ENCODE measurements around the gene CRACDL. TPM values are rescaled to one million over a fixed set of nuclear protein-coding genes. Genes with fewer than 3 reads are reported as not detected.

The CRACDL gene
- total RNA-seq, 2 experiments from 2014 or later: 0.36 to 1.5 TPM

DNA sequence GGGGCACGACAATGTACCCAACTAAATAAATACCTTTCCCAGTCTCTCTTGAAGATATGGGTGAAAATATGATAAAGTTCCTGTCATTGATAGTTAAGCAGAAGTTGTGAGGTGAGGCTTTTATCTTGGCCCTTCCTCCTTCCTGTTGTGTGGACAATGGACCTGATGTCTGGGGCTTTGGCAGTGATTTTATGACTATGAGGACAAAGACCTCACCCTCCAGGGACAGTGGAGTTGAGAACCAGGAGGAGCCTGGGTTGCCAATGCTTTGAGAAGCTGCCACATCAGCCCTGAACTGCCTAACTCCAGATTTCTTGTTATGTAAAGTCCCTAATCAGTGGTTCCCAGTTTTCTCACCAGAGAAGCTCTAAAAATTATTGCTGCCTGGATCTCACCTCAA lies 184.3 kb downstream of the CRACDL start:
- TF ChIP-seq, protein P1, sequence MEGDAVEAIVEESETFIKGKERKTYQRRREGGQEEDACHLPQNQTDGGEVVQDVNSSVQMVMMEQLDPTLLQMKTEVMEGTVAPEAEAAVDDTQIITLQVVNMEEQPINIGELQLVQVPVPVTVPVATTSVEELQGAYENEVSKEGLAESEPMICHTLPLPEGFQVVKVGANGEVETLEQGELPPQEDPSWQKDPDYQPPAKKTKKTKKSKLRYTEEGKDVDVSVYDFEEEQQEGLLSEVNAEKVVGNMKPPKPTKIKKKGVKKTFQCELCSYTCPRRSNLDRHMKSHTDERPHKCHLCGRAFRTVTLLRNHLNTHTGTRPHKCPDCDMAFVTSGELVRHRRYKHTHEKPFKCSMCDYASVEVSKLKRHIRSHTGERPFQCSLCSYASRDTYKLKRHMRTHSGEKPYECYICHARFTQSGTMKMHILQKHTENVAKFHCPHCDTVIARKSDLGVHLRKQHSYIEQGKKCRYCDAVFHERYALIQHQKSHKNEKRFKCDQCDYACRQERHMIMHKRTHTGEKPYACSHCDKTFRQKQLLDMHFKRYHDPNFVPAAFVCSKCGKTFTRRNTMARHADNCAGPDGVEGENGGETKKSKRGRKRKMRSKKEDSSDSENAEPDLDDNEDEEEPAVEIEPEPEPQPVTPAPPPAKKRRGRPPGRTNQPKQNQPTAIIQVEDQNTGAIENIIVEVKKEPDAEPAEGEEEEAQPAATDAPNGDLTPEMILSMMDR (IDR thresholded peaks at IDR 0.05): no peak
- H3K9me3 Mint-ChIP-seq: no peaks in the 10 kb centered on the region
- H3K9me3 ChIP-seq (ENCODE audit: control insufficient read depth in 1 of 2, insufficient read depth in 1 of 2, low read length in 2 of 2): no peaks in the 10 kb centered on the region
- CTCF ChIA-PET: no interaction called here
- intact Hi-C loops (cut with DNase I, micrococcal nuclease): no loop called here
- ATAC-seq (ENCODE audit: poor library complexity): no peak
- H3K36me3 Mint-ChIP-seq (ENCODE audit: low read depth): no peaks in the 10 kb centered on the region
- H3K4me3 Mint-ChIP-seq: no peak overlapping the region
- POLR2A ChIA-PET: interaction anchor here (1.7 kb wide), 1 partner anchor 20 kb away, joined by 10 read pairs; no protein-coding TSS in a partner anchor
- H3K27me3 ChIP-seq (ENCODE audit: control insufficient read depth in 1 of 2, insufficient read depth in 2 of 2, low read length in 2 of 2): no peaks in the 10 kb centered on the region
- no peak for DNase-seq
- H3K4me1 ChIP-seq (ENCODE audit: insufficient read depth, low read length): peaks cover 39% of the 10 kb centered on the region
- peaks cover 61% of the 10 kb centered on the region for H3K4me1 Mint-ChIP-seq (ENCODE audit: low read depth)
- no peak overlapping the region for H3K4me3 ChIP-seq (ENCODE audit: low read length)
- no peak overlapping the region for H3K27ac Mint-ChIP-seq
- H3K27me3 Mint-ChIP-seq: no peaks in the 10 kb centered on the region
- H3K27ac ChIP-seq (ENCODE audit: low read depth in 1 of 2, low read length in 2 of 2): no peak overlapping the region
- no peaks in the 10 kb centered on the region for H3K36me3 ChIP-seq (ENCODE audit: insufficient read depth, low read length)

DNA sequence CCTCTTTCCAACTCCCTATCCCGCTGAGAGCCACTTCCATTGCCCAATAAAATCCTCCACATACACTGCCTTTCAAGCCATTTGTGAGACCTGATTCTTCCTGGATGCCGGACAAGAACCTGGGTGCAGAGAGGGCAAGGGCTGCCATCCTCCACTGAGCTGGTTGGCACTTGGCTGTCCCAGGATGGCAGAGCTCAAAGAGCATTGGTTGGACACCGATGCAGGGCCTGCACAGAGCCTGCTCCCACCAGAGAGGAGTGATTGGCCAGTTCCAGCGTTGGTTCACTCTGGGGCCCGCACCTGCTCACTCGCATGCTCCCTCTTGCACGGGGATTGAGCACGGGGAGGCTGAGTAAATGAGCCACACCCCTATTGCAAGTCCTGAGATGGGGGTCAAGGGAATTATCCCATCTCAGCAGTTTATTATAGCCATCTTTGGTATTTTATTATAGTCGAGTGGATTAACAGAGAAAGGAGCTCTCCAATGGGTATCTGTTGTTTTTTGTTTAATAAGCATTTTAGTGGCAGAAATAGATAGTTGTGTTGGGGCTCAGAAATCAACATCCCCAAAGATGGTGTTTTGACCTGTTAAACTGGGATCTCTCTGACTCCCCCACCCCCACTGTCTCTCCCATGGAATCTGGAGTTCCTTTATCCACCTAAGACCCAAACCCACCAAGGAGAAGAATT lies 185.3 kb downstream of the CRACDL start:
- peaks cover 55% of the 10 kb centered on the region for H3K4me1 Mint-ChIP-seq (ENCODE audit: low read depth)

DNA sequence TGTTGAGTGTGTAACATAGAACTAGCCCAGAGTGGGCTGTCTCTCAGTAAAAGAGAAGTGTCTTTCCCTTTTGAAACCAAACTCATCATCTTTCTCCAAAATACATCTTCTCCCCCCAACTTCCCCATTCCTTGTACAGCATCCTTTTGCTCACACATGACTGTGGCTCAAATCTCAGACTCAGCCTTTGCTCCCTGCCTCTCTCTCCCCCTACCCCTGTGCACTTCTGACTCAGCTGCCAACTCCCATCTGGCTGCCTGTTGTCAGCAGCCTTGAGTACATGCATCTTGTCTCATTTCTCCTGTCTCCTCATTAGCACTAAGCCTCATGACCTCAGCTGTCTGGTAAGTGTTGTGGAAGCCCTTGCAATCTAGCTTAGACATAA lies 187.0 kb downstream of the CRACDL start:
- no peaks in the 10 kb centered on the region for H3K9me3 Mint-ChIP-seq
- TF ChIP-seq, protein P1 (IDR thresholded peaks at IDR 0.05): no peak
- no peak overlapping the region for H3K4me3 Mint-ChIP-seq
- Histone ChIP-seq H3K4me1 (ENCODE audit: insufficient read depth, low read length) (peaks cover 47% of the 10 kb centered on the region), H3K27ac (ENCODE audit: low read depth in 1 of 2, low read length in 2 of 2) (no peak overlapping the region), H3K4me3 (ENCODE audit: low read length) (no peak overlapping the region), H3K36me3 (ENCODE audit: insufficient read depth, low read length) (no peaks in the 10 kb centered on the region), H3K9me3 (ENCODE audit: control insufficient read depth in 1 of 2, insufficient read depth in 1 of 2, low read length in 2 of 2) (peaks cover 0 to 5% of the 10 kb centered on the region in 2 experiments), H3K27me3 (ENCODE audit: control insufficient read depth in 1 of 2, insufficient read depth in 2 of 2, low read length in 2 of 2) (no peaks in the 10 kb centered on the region)
- ChIA-PET CTCF (no interaction called here), POLR2A (interaction anchor here (1.4 kb wide), 1 partner anchor 22 kb away, joined by 4 read pairs; no protein-coding TSS in a partner anchor)
- intact Hi-C loops (cut with DNase I, micrococcal nuclease): no loop called here
- no peaks in the 10 kb centered on the region for H3K27me3 Mint-ChIP-seq
- ATAC-seq (ENCODE audit: poor library complexity) (peak; percentile 37), DNase-seq (peak in 2 of 14 experiments; percentile 61 to 73)
- peaks cover 57% of the 10 kb centered on the region for H3K4me1 Mint-ChIP-seq (ENCODE audit: low read depth)
- no peaks in the 10 kb centered on the region for H3K36me3 Mint-ChIP-seq (ENCODE audit: low read depth)
- H3K27ac Mint-ChIP-seq: no peak overlapping the region

More for the DNA sequence above, 185.3 kb downstream of the CRACDL start:
- intact Hi-C loops (cut with DNase I, micrococcal nuclease): no loop called here
- Histone ChIP-seq H3K27ac (ENCODE audit: low read depth in 1 of 2, low read length in 2 of 2) (no peak overlapping the region), H3K27me3 (ENCODE audit: control insufficient read depth in 1 of 2, insufficient read depth in 2 of 2, low read length in 2 of 2) (no peaks in the 10 kb centered on the region), H3K4me3 (ENCODE audit: low read length) (no peak overlapping the region), H3K36me3 (ENCODE audit: insufficient read depth, low read length) (no peaks in the 10 kb centered on the region), H3K9me3 (ENCODE audit: control insufficient read depth in 1 of 2, insufficient read depth in 1 of 2, low read length in 2 of 2) (no peaks in the 10 kb centered on the region), H3K4me1 (ENCODE audit: insufficient read depth, low read length) (peaks cover 36% of the 10 kb centered on the region)
- ATAC-seq (ENCODE audit: poor library complexity) (no peak), DNase-seq (no peak)
- CTCF ChIA-PET: no interaction called here
- no peaks in the 10 kb centered on the region for H3K27me3 Mint-ChIP-seq
- TF ChIP-seq, protein P1 (IDR thresholded peaks at IDR 0.05): no peak
- H3K4me3 Mint-ChIP-seq: no peak overlapping the region
- POLR2A ChIA-PET: interaction anchor here (1.4 kb wide), 1 partner anchor 21 kb away, joined by 4 read pairs; no protein-coding TSS in a partner anchor
- no peak overlapping the region for H3K27ac Mint-ChIP-seq
- H3K36me3 Mint-ChIP-seq (ENCODE audit: low read depth): no peaks in the 10 kb centered on the region
- no peaks in the 10 kb centered on the region for H3K9me3 Mint-ChIP-seq

Data from CD4-positive, alpha-beta T cell (primary cell).